ENCODE measurements around the gene DUOXA1. TPM values are rescaled to one million over a fixed set of nuclear protein-coding genes. Genes with fewer than 3 reads are reported as not detected.
"Not testable (repeated sequence)": the region's sequence is repeated elsewhere in the genome, so short reads cannot be mapped to it uniquely, and the experiment has no call there.

DUOXA1 gene
- total and polyA plus RNA-seq, 8 donors: 0.52 to 135 (median 1.3) TPM

GRCh38 chr15:45069942-45070360 is 59.7 kb downstream of the DUOXA1 start:
- H3K4me1 ChIP-seq; intact Hi-C loops (cut with DNase I); DNase-seq; ATAC-seq; H3K27ac ChIP-seq; H3K27me3 ChIP-seq; H3K36me3 ChIP-seq; H3K9me3 ChIP-seq; H3K4me3 ChIP-seq: not testable (repeated sequence)

Other genes starting within 250 kb of the DUOXA1 start
- not detected for gene TERB2, start 173.2 kb downstream of the DUOXA1 start, total RNA-seq
- not detected for gene TERB2, start 173.2 kb downstream of the DUOXA1 start, polyA plus RNA-seq (ENCODE audit: insufficient read length in 6 of 6)
- 10 to 100 TPM; 13.8 to 16.7 TPM for gene SORD, start 106.7 kb downstream of the DUOXA1 start, total RNA-seq
- gene SORD, start 106.7 kb downstream of the DUOXA1 start, polyA plus RNA-seq (ENCODE audit: insufficient read length in 6 of 6): 10 to 100 TPM; 27.3 to 34.9 (median 31.6) TPM
- gene DUOX2, start 15.7 kb downstream of the DUOXA1 start, total RNA-seq: 1 to 10 TPM; 2.0 to 2.7 TPM
- gene DUOX2, start 15.7 kb downstream of the DUOXA1 start, polyA plus RNA-seq (ENCODE audit: insufficient read length in 6 of 6): under 1 TPM; 0.29 to 0.64 (median 0.33) TPM
- not detected for gene DUOXA2, start 15.6 kb downstream of the DUOXA1 start, total RNA-seq
- under 1 TPM in 5 of 6 donors, not detected in 1; 0.11 to 0.25 (median 0.18) TPM for gene DUOXA2, start 15.6 kb downstream of the DUOXA1 start, polyA plus RNA-seq (ENCODE audit: insufficient read length in 6 of 6)
- gene DUOX1, start 115 bp upstream of the DUOXA1 start, total RNA-seq: 100 to 1,000 TPM; 198 to 265 TPM
- gene DUOX1, start 115 bp upstream of the DUOXA1 start, polyA plus RNA-seq (ENCODE audit: insufficient read length in 6 of 6): 10 to 100 TPM in 1 of 6 donors, 1 to 10 TPM in 5; 6.4 to 11.5 (median 7.6) TPM
- 1 to 10 TPM; 5.5 to 7.7 TPM for gene SHF, start 58.1 kb upstream of the DUOXA1 start, total RNA-seq
- 10 to 100 TPM; 35.7 to 44.9 (median 39.8) TPM for gene SHF, start 58.1 kb upstream of the DUOXA1 start, polyA plus RNA-seq (ENCODE audit: insufficient read length in 6 of 6)
- not detected for gene SLC28A2, start 122.4 kb upstream of the DUOXA1 start, total RNA-seq
- gene SLC28A2, start 122.4 kb upstream of the DUOXA1 start, polyA plus RNA-seq (ENCODE audit: insufficient read length in 6 of 6): under 1 TPM; 0.28 to 0.99 (median 0.41) TPM
- 1 to 10 TPM; 5.4 to 6.8 TPM for gene GATM, start 248.7 kb upstream of the DUOXA1 start, total RNA-seq
- 10 to 100 TPM; 15.4 to 26.3 (median 20.8) TPM for gene GATM, start 248.7 kb upstream of the DUOXA1 start, polyA plus RNA-seq (ENCODE audit: insufficient read length in 6 of 6)